ENCODE data around the gene RHCG. TPM values are rescaled to one million over a fixed set of nuclear protein-coding genes. Genes with fewer than 3 reads are reported as not detected.
"Not testable (repeated sequence)": the region's sequence is repeated elsewhere in the genome, so short reads cannot be mapped to it uniquely, and the experiment has no call there.

Gene RHCG
- total RNA-seq, 2 donors from 2014 or later: not detected

DNA sequence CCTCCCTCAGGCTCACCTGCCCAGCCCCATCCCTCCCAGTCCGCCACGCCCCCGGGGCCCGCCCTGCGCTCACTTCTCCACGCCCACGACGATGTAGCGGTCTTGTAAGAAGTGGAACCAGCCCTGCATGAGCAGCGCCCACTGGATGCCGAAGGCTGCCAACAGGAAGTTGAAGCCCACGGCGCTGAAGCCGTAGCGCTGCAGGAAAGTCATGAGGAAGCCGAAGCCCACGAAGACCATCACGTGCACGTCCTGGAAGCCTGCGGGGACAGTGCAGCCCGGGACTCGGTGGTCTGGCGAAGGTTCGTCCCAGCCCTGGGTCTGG is 9.7 kb downstream of the RHCG start:
- peak; percentile 81 for DNase-seq (ENCODE audit: low spot score)
- intact Hi-C loops (cut with DNase I): no loop called here

- peak; percentile 22 for DNase-seq (ENCODE audit: low spot score)
- intact Hi-C loops (cut with DNase I): no loop called here
Observed at GRCh38 chr15:89483079-89483478, 13.3 kb downstream of the RHCG start.

- intact Hi-C loops (cut with DNase I): no loop called here
- peak; percentile 1 for DNase-seq (ENCODE audit: low spot score)
Observed at GRCh38 chr15:89482139-89482538, 14.2 kb downstream of the RHCG start.

GRCh38 chr15:89480505-89480904 is 15.9 kb downstream of the RHCG start:
- intact Hi-C loops (cut with DNase I): no loop called here

GRCh38 chr15:89479173-89479572 is 17.2 kb downstream of the RHCG start:
- intact Hi-C loops (cut with DNase I): no loop called here
- DNase-seq (ENCODE audit: low spot score): peak; percentile 81

More at GRCh38 chr15:89480505-89480904, 15.9 kb downstream of the RHCG start:
- peak; percentile 17 for DNase-seq (ENCODE audit: low spot score)

GRCh38 chr15:89477411-89478242 is 18.8 kb downstream of the RHCG start:
- DNase-seq (ENCODE audit: low spot score): peak; percentile 73
- intact Hi-C loops (cut with DNase I): no loop called here

DNA sequence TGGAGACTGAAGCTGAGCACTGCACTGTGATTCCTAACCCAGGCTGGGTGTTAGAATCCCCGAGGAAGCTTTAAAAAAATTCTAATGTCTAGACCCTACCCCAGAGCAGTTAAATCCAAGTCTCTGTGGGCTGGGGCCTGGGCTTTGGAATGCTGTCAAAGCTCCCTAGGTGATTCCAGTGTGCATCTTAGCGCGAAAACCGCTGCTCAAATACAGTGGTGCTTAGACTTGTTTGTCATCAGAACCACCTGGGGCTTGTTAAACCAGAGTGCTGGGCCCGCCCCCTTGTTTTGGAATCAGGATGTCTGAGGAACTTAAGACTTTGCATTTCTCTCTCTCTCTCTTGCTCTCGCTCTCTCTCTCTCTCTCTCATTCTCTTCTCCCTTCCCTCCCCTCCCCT is 20.7 kb downstream of the RHCG start:
- intact Hi-C loops (cut with DNase I): no loop called here

DNA sequence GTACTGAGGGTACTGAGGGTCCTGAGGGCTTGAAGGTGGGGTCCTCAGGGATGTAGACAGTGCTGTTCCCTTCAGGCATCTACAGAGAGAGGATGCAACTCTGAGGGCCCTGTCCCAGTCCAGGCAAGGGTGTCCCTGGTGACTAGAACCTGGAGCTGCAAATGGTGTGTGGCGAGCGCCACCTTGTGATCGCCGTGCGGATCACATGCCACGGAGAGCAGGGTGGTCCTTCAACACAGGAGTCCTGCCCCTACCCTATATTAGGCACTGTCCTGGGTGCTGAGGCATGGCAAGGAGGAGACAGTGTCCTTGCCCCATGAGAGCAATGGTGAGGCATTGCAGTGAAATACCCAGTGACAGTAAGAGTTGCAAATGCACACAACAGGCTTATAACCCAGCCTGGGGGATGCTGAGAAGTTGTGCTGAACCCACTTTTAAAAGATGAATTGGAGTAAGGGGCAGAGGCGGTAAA is 23.6 kb downstream of the RHCG start:
- intact Hi-C loops (cut with DNase I): no loop called here
- peak; percentile 67 for DNase-seq (ENCODE audit: low spot score)

More for the DNA sequence above, 20.7 kb downstream of the RHCG start:
- peak; percentile 40 for DNase-seq (ENCODE audit: low spot score)

GRCh38 chr15:89469426-89470096 is 26.8 kb downstream of the RHCG start:
- intact Hi-C loops (cut with DNase I): no loop called here
- peak; percentile 59 for DNase-seq (ENCODE audit: low spot score)

DNA sequence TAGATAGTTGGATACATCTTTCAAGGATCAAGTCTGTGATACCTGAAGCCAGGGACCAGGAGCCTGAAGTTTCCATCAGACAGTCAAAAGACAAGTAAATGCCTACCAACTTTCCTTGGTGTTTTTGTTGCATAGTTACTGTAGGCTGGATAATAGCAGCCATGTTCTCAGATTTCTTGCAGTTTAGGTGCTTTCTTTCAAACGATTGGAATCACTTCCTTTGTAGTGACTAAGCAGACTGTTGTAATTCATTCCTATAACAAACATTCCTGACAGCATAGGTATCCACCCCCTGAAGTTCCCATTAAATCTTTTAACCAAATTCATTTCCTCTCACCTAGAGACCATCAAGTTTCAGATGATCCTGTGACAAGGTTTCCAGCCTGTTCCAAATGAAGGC is 27.6 kb downstream of the RHCG start:
- DNase-seq (ENCODE audit: low spot score); intact Hi-C loops (cut with DNase I): not testable (repeated sequence)

DNA sequence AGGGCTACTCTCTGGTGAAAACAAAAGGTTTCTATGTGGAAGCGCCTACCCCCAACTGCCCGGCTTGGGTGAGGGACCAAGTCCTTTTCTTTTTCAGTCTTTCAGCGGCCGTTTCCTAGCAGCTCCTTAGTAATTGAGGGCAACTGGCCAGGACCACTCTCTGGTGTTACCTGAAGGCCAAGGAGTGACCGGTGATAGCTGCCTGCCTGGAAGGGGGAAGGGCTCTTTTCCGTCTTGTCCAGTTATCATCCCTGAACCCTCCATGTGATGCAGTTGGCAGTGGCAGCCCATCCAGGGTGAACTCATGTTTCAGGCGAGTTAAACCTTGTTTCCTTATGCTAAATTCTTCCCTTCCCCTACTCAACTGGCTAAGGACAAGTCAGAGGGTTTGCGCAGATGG is 33.3 kb downstream of the RHCG start:
- DNase-seq (ENCODE audit: low spot score): peak; percentile 36
- intact Hi-C loops (cut with DNase I): no loop called here

DNA sequence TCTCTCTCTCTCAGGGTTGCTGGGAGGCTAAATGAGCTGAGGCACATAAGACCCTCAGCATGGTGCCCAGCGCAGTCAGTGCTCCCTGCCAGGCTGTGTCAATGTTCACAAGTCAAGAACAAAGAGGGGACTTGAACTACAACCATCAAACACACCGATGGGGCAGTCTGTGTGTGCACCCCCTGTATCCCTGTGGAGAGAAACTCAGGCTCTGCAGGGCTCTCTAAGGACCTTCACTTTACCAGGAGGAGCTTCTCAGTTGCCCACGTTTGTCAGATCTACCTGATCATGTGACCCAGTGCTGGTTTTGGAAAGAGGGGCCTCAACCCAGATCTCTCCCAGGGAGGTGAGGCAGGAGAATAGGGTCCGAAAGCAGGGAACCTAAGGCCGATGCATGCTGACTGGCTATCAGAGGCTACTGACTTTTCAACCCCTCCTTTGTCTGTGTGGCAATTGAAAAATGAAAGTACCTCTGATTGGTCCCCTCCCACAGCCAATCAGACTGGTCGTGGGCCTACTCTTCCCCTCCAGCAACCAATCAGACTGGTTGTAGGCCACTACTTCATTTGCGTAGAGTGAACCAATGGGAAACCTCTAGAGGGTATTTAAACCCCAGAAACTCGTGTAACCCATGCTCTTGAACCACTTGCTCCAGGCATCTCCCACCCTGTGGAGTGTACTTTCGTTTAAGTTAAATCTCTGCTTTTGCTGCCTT is 34.0 kb downstream of the RHCG start:
- peak; percentile 24 for DNase-seq (ENCODE audit: low spot score)
- intact Hi-C loops (cut with DNase I): no loop called here

DNA sequence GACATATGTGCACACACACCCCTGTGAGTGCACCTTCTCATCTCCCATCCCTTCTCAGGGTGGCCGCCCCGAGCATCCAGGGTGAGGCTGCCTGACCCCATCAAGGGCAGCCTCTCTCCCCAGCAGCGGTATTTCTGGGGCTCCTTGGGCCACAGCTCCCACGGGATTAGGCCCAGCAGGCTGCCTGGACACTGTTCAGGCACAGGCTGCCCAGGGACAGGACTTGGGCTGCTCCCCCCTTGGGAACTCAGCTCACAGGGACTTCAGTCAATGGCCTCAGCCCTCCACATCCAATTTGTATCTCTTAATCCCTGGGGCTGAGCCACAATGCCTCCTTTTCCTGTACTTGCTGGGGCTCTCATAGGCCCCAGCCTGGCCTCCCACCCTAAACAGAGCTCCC is 35.0 kb downstream of the RHCG start:
- intact Hi-C loops (cut with DNase I): no loop called here
- DNase-seq (ENCODE audit: low spot score): peak; percentile 50

DNA sequence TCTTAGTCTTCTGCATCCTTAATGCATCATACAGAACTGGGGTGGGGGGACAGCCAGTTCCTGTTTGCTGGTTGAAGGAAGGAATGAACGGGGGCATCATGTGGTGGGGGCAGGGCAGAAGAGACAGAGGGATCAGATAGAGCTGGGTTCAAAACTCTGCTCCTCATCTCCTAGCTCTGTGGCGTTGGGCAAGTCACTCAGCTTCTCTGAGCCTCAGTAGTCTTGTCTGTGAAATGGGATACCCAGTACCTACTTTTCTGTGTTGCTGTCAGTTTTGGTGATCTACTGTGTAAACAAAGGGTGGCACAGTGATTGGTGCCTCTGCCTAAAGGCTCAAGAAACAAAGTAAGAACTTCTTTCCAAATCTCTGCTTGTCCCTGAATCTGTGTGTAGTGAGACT is 36.3 kb downstream of the RHCG start:
- intact Hi-C loops (cut with DNase I): no loop called here
- no peak for DNase-seq (ENCODE audit: low spot score)

DNA sequence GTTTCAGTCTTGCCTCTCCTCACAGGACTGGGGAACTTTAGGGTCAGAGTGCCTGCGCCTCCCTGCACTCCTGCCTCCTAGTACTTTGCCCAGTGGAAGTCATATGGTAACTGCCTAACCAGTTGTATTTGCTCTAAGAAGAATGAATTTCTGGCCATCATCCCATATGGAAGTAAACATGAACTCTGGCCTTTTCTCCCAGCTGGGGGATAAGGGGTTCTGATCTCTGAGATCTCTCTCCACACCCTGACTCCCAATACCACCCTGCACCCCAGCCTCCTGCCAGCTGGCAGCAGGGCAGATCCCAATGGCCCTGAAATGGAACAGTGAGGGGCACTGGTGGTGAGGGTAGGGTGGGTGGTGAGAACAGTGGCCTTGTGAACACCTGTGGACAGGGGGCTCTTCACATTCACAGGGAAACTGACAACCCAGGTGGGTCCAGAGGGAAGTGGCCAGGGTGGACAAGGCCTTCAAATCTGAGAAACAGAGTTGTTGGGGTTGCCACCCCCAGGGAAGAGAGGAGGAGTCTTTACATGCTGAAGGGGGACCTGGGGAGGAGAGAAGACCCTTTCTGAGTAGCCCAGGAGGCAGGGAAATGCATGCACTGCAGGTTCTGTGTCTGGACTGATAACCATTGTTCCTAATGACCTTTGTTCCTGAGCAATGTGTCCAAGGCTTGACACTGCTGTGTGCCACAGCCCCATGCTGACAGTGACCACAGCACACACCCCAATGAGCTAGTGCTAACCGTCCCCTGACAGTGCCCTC is 36.9 kb downstream of the RHCG start:
- DNase-seq (ENCODE audit: low spot score): no peak
- intact Hi-C loops (cut with DNase I): no loop called here

DNA sequence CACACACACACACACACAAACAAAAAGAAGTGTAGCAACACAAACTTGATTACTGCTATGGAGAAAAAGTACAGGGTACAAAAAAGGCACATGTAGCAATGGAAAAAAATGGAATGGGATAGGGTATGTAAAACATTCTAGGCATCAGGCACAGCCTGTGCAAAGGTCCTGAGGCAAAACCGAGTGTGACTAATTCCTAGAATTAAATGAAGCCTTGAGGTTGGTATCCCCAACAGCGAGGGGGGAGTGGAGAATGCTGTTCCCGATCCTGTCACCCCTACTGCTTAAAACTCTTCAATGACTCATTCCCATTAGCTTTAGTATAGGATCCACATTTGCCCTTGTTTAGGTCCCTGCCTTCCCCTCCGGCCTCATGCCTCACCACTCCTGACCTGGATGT is 37.9 kb downstream of the RHCG start:
- DNase-seq (ENCODE audit: low spot score): no peak
- intact Hi-C loops (cut with DNase I): no loop called here

DNA sequence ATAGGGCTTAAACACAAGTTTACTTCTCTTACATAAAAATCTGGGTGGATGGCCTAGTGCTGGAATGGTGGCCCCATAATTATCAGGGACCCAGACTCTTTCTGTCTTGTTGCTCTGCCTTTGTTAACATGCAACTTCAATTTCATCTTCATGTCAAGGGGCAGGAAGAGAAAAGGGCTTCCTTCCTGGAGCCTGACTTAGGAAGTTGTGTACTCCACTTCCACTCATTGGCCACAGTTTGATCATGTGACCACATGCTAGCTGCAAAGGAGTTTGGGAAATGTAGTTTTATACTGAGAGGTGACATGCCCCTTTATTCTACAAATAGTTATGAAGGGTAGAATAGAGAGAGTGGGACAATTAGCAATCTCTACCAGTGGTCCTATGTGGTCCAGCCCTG is 39.3 kb downstream of the RHCG start:
- intact Hi-C loops (cut with DNase I): no loop called here
- no peak for DNase-seq (ENCODE audit: low spot score)

DNA sequence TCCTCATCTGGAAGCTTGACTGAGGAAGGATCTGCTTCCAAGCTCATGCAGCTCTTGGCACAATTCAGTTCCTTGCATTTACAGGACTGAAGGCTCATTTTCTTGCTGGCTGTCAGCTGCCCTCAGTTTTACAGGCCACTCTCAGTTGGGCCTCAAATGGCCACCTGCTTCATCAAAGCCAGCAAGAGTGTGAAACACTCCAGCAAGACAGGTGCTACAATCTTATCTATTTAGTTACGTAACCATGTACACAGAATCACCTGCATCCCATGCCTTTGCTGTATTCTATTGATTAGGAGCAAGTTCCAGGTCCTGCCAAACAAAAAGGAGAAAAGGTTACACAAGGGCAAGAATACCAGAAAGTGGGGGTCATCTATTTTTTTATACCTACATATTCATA is 40.8 kb downstream of the RHCG start:
- intact Hi-C loops (cut with DNase I): no loop called here
- DNase-seq (ENCODE audit: low spot score): peak; percentile 16

DNA sequence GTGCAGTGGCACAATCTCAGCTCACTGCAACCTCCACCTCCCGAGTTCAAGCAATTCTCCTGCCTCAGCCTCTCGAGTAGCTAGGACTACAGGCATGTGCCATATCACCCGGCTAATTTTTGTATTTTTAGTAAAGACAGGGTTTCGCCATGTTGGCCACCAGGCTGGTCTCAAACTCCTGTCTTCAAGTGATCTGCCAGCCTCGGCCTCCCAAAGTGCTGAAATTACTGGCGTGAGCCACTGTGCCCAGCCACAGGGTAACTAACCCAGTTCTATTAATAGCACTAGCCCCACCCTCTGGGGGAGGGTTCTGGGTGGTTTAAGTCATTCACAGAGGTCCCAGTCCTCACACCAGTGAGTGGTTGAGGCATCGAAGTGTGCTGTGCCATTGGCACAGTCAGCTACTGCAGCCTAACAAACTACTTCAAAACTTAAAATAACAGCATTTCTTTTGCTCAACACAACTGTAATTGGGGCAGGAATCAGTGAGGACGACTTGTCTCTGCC is 44.0 kb downstream of the RHCG start:
- intact Hi-C loops (cut with DNase I): no loop called here
- peak; percentile 43 for DNase-seq (ENCODE audit: low spot score)

Measured in posterior vena cava (tissue), 2 donors.